Tibial nerve (tissue), 4 donors: ENCODE measurements around the gene ROR1. TPM values are rescaled to one million over a fixed set of nuclear protein-coding genes. Genes with fewer than 3 reads are reported as not detected.

Experiments
- DNase-seq, 2 donors: peaks; one replicate each; pipeline ENCODE4 v3.0.0-alpha.2; 2019; ENCODE audit warnings: low spot score in 2 of 2
- H3K27ac ChIP-seq, 4 donors: fragments of 200-600 bp; sonication (generic) in 3 of 4; one replicate each; pipeline ENCODE4 v1.5.1; 2017 to 2019; ENCODE audit warnings: mild to moderate bottlenecking in 1 of 4
- H3K27me3 ChIP-seq, 2 donors: fragments of 200-600 bp; sonication (generic) in 1 of 2; one replicate each; pipeline versions ENCODE4 v1.5.1 to v1.6.0; 2017 to 2019
- H3K36me3 ChIP-seq, 3 donors: fragments of 200-600 bp; sonication (generic); one replicate each; pipeline ENCODE4 v1.5.1; 2018 to 2019
- H3K4me1 ChIP-seq, 4 donors: fragments of 200-600 bp; sonication (generic) in 3 of 4; one replicate each; pipeline ENCODE4 v1.5.1; 2017 to 2019
- H3K4me3 ChIP-seq, 4 donors: fragments of 200-600 bp; sonication (generic) in 3 of 4; one replicate each; pipeline ENCODE4 v1.5.1; 2017 to 2019; ENCODE audit warnings: mild to moderate bottlenecking in 1 of 4, moderate library complexity in 1 of 4
- H3K9me3 ChIP-seq, 4 donors: fragments of 200-600 bp; sonication (generic) in 3 of 4; one replicate each; pipeline ENCODE4 v1.5.1; 2017 to 2019
- CTCF ChIP-seq, 5 experiments: fragments of 200-600 bp in 3 of 5; fragments of 450-650 bp in 2 of 5; sonication (generic) in 3 of 5; IDR thresholded peaks; one replicate each; pipeline ENCODE4 v1.5.1; 2016 to 2019; ENCODE audit warnings: antibody characterized with exemption in 5 of 5, mild to moderate bottlenecking in 3 of 5, moderate library complexity in 2 of 5
- EP300 ChIP-seq, 2 donors: sonication (generic); formaldehyde crosslinking; IDR thresholded peaks; one replicate each; pipeline ENCODE4 v1.6.1; 2017; ENCODE audit warnings: antibody characterized with exemption in 2 of 2, mild to moderate bottlenecking in 1 of 2
- POLR2A ChIP-seq, 2 donors: fragments of 450-650 bp; IDR thresholded peaks; one replicate each; pipeline ENCODE4 v1.6.1; 2017; ENCODE audit warnings: antibody characterized with exemption in 2 of 2, mild to moderate bottlenecking in 2 of 2, moderate library complexity in 2 of 2
- WGBS, 2 donors: methylation state at CpG; one replicate each; pipeline ENCODE4 v1.1.5; 2018; 5-methylcytosine and 5-hydroxymethylcytosine counted together
- total RNA-seq, 4 donors: library from RNA; depleted of rRNA; stranded (reverse); fragments of >200 nt; gene quantifications; one replicate each; pipeline ENCODE4 v1.1.0, GENCODE V29; 2016

Gene ROR1
- total RNA-seq, 4 donors from 2014 or later: 10.5 to 47.7 (median 43.7) TPM

- Histone ChIP-seq H3K36me3 (no peaks in the 10 kb centered on the region), H3K4me3 (no peak overlapping the region), H3K4me1 (peaks cover 0 to 14% (median 0%) of the 10 kb centered on the region in 4 donors), H3K27ac (no peak overlapping the region), H3K27me3 (no peaks in the 10 kb centered on the region), H3K9me3 (no peaks in the 10 kb centered on the region)
- no peak for DNase-seq
- TF ChIP-seq CTCF (IDR thresholded peaks at IDR 0.05): no peak
- TF ChIP-seq EP300 (IDR thresholded peaks at IDR 0.05): no peak
- no peak for TF ChIP-seq POLR2A (IDR thresholded peaks at IDR 0.05)
- 78 to 81% methylated on average over 3 of the region's 3 CpGs for WGBS, 2 donors
These were observed 197.7 kb downstream of the ROR1 start for GRCh38 chr1:63971557-63971956.

GRCh38 chr1:63973005-63973419 is 199.2 kb downstream of the ROR1 start:
- no peaks in the 10 kb centered on the region for H3K9me3 ChIP-seq
- 74 to 80% methylated on average over 7 of the region's 7 CpGs for WGBS, 2 donors
- peaks cover 0 to 14% (median 0%) of the 10 kb centered on the region in 4 donors for H3K4me1 ChIP-seq
- no peak for DNase-seq
- TF ChIP-seq CTCF (IDR thresholded peaks at IDR 0.05): no peak
- TF ChIP-seq EP300 (IDR thresholded peaks at IDR 0.05): no peak
- no peak for TF ChIP-seq POLR2A (IDR thresholded peaks at IDR 0.05)
- H3K27me3 ChIP-seq: no peaks in the 10 kb centered on the region
- no peaks in the 10 kb centered on the region for H3K36me3 ChIP-seq
- H3K27ac ChIP-seq: no peak overlapping the region
- H3K4me3 ChIP-seq: no peak overlapping the region

GRCh38 chr1:63974966-63975365 is 201.1 kb downstream of the ROR1 start:
- Histone ChIP-seq H3K27ac (no peak overlapping the region), H3K4me1 (peaks cover 0 to 3% (median 0%) of the 10 kb centered on the region in 4 donors), H3K36me3 (no peaks in the 10 kb centered on the region), H3K4me3 (no peak overlapping the region), H3K9me3 (no peaks in the 10 kb centered on the region), H3K27me3 (no peaks in the 10 kb centered on the region)
- DNase-seq: no peak
- TF ChIP-seq POLR2A (IDR thresholded peaks at IDR 0.05) (no peak), EP300 (IDR thresholded peaks at IDR 0.05) (no peak), CTCF (IDR thresholded peaks at IDR 0.05) (no peak)
- 67 to 68% methylated on average over 6 of the region's 6 CpGs for WGBS, 2 donors

GRCh38 chr1:63975481-63975880 is 201.7 kb downstream of the ROR1 start:
- Histone ChIP-seq H3K36me3 (no peaks in the 10 kb centered on the region), H3K4me3 (no peak overlapping the region), H3K27me3 (no peaks in the 10 kb centered on the region), H3K4me1 (peaks cover 0 to 3% (median 0%) of the 10 kb centered on the region in 4 donors), H3K9me3 (no peaks in the 10 kb centered on the region), H3K27ac (no peak overlapping the region)
- no peak for DNase-seq
- TF ChIP-seq CTCF (IDR thresholded peaks at IDR 0.05) (no peak), EP300 (IDR thresholded peaks at IDR 0.05) (no peak), POLR2A (IDR thresholded peaks at IDR 0.05) (no peak)
- WGBS, 2 donors: 54 to 68% methylated on average over 7 of the region's 7 CpGs

- H3K4me3 ChIP-seq: no peak overlapping the region
- H3K27ac ChIP-seq: no peak overlapping the region
- TF ChIP-seq CTCF (IDR thresholded peaks at IDR 0.05) (no peak), POLR2A (IDR thresholded peaks at IDR 0.05) (no peak), EP300 (IDR thresholded peaks at IDR 0.05) (no peak)
- H3K36me3 ChIP-seq: no peaks in the 10 kb centered on the region
- no peaks in the 10 kb centered on the region for H3K27me3 ChIP-seq
- WGBS, 2 donors: 75% methylated on average over 1 of the region's 1 CpG
- H3K4me1 ChIP-seq: peaks cover 0 to 3% (median 0%) of the 10 kb centered on the region in 4 donors
- no peaks in the 10 kb centered on the region for H3K9me3 ChIP-seq
- DNase-seq: no peak
These were observed 202.2 kb downstream of the ROR1 start for GRCh38 chr1:63976006-63976405.
